ENCODE results near the gene E4F1.

DNA sequence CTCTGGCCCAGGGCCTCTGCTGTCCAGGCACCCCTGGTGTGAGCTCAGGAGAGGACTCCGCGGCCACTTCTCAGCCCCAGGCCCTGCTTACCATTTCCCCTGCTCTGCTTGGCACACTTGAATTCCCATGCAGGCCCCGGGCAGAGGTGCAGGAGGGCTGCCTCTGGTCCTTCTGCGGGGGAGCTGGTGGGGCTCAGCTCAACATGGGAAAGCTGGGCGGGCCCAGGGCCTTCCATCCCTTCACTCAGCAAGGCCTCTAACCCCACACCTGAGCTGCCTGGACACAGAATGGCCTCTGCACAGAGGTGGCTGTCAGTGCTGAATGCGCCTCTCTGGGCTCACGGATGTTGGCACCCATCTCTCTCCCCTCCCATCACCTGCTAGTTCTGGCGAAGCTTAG lies 57.1 kb downstream of the E4F1 start:
- no peak for TF ChIP-seq ARID4B (CRISPR knock-in tag; IDR thresholded peaks at IDR 0.05; ENCODE audit: borderline replicate concordance)
- TF ChIP-seq TEAD4 (CRISPR knock-in tag; IDR thresholded peaks at IDR 0.05): no peak
- TF ChIP-seq, protein P1, sequence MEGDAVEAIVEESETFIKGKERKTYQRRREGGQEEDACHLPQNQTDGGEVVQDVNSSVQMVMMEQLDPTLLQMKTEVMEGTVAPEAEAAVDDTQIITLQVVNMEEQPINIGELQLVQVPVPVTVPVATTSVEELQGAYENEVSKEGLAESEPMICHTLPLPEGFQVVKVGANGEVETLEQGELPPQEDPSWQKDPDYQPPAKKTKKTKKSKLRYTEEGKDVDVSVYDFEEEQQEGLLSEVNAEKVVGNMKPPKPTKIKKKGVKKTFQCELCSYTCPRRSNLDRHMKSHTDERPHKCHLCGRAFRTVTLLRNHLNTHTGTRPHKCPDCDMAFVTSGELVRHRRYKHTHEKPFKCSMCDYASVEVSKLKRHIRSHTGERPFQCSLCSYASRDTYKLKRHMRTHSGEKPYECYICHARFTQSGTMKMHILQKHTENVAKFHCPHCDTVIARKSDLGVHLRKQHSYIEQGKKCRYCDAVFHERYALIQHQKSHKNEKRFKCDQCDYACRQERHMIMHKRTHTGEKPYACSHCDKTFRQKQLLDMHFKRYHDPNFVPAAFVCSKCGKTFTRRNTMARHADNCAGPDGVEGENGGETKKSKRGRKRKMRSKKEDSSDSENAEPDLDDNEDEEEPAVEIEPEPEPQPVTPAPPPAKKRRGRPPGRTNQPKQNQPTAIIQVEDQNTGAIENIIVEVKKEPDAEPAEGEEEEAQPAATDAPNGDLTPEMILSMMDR (IDR thresholded peaks at IDR 0.05): no peak
- no peak for TF ChIP-seq CREB1 (CRISPR knock-in tag; IDR thresholded peaks at IDR 0.05)
